ENCODE data around the gene SLC9A2. TPM values are rescaled to one million over a fixed set of nuclear protein-coding genes. Genes with fewer than 3 reads are reported as not detected.
A peak's percentile ranks its signal among the peaks of the same experiment; 100 is the strongest.

The SLC9A2 gene
- total and polyA plus RNA-seq, 2 donors (not counting 1 experiment from before 2014, with no cell fraction given) = not detected

GRCh38 chr2:102736410-102737409 is 117.4 kb downstream of the SLC9A2 start:
- Histone ChIP-seq H4K20me1 (ENCODE audit: control insufficient read depth, insufficient read depth, low read length, poor library complexity, severe bottlenecking) (no peaks in the 10 kb centered on the region), H3K4me3 (ENCODE audit: control extremely low read depth in 1 of 5, extremely low read depth in 1 of 5, insufficient read depth in 1 of 5, low read depth in 2 of 5, low read length in 4 of 5) (peak overlapping the region; percentile 78 to 89 (median 85)), H3K4me2 (replicated peaks; ENCODE audit: low read depth, low read length, poor library complexity, severe bottlenecking) (peak overlapping the region; percentile 84), H3K9ac (ENCODE audit: low read length) (peak overlapping the region; percentile 86), H3K36me3 (replicated peaks in 1 of 2; ENCODE audit: control extremely low read depth in 1 of 2, control insufficient read depth in 1 of 2, extremely low read depth in 1 of 2, insufficient read depth in 2 of 2, low read length in 1 of 2) (peaks cover 0 to 2% of the 10 kb centered on the region in 2 experiments), H3K79me2 (ENCODE audit: control insufficient read depth, insufficient read depth, low read length) (peaks cover 21% of the 10 kb centered on the region), H3K4me1 (ENCODE audit: control insufficient read depth in 2 of 2, insufficient read depth in 2 of 2, low read length in 2 of 2) (peaks cover 25 to 26% of the 10 kb centered on the region in 2 donors), H3K27me3 (replicated peaks in 1 of 4; ENCODE audit: control extremely low read depth in 1 of 4, control insufficient read depth in 3 of 4, insufficient read depth in 4 of 4, low read length in 3 of 4) (no peaks in the 10 kb centered on the region), H3K9me3 (ENCODE audit: control extremely low read depth in 1 of 3, control insufficient read depth in 2 of 3, insufficient read depth in 1 of 3, low read length in 2 of 3) (no peaks in the 10 kb centered on the region), H2AFZ (ENCODE audit: insufficient read depth, low read depth, low read length, poor library complexity, severe bottlenecking) (peak overlapping the region; percentile 89), H3K27ac (ENCODE audit: low read length in 2 of 2) (peak overlapping the region; percentile 50 to 65)
- Mint-ChIP-seq H3K4me1 (peaks cover 33% of the 10 kb centered on the region), H3K27ac (peak overlapping the region; percentile 92), H3K9me3 (ENCODE audit: insufficient read depth) (no peaks in the 10 kb centered on the region), H3K27me3 (no peaks in the 10 kb centered on the region), H3K4me3 (peak overlapping the region; percentile 97)
- ATAC-seq (ENCODE audit: low read depth) (peak; percentile 96), DNase-seq (peak; percentile 86)
- WGBS (ENCODE audit: insufficient coverage) = under 1% methylated on average over 50 of the region's 52 CpGs
- ChIA-PET CTCF (interaction anchor here (1.0 to 2.3 kb wide), 4 partner anchors 11 to 16 kb away, joined by 3 to 14 read pairs (median 6); no protein-coding TSS in a partner anchor), POLR2A (no interaction called here)
- TF ChIP-seq EZH2 (IDR thresholded peaks at IDR 0.05; ENCODE audit: borderline replicate concordance, insufficient read depth, low read depth, low read length, poor library complexity, severe bottlenecking) = no peak
- no peak for TF ChIP-seq CTCF (IDR thresholded peaks at IDR 0.05)
- intact Hi-C loops (cut with micrococcal nuclease) = loop anchor here (1.0 kb wide), 1 partner anchor 17 kb away; no protein-coding TSS in a partner anchor

Measured in B cell (primary cell).